ENCODE results near the gene OTP.

The OTP gene

GRCh38 chr5:77637998-77638762, at the start of gene OTP:
Gene OTP (minus strand): TSS chr5:77638713. CDS start chr5:77638549, 164 bp downstream.
- peak; percentile 53 for DNase-seq

GRCh38 chr5:77683171-77683732, 44.7 kb upstream of the OTP start:
- no peak for DNase-seq

GRCh38 chr5:77670526-77670925, 32.0 kb upstream of the OTP start:
- DNase-seq: no peak

- no peak for DNase-seq
These were observed 31.2 kb upstream of the OTP start for GRCh38 chr5:77669677-77670076.

GRCh38 chr5:77663090-77663863, 24.8 kb upstream of the OTP start:
- no peak for DNase-seq

- no peak for DNase-seq
These were observed 24.1 kb upstream of the OTP start for GRCh38 chr5:77662635-77663034.

GRCh38 chr5:77658662-77659061, 20.1 kb upstream of the OTP start:
- no peak for DNase-seq

GRCh38 chr5:77651343-77651742, 12.8 kb upstream of the OTP start:
- DNase-seq: no peak

GRCh38 chr5:77650686-77651085, 12.2 kb upstream of the OTP start:
- no peak for DNase-seq

GRCh38 chr5:77649776-77650175, 11.3 kb upstream of the OTP start:
- no peak for DNase-seq

GRCh38 chr5:77645995-77646639, 7.6 kb upstream of the OTP start:
- no peak for DNase-seq

- no peak for DNase-seq
These were observed 6.9 kb upstream of the OTP start for GRCh38 chr5:77645158-77645994.

- DNase-seq: peak; percentile 5
These were observed 6.1 kb upstream of the OTP start for GRCh38 chr5:77644371-77645157.

GRCh38 chr5:77643654-77644370, 5.3 kb upstream of the OTP start:
- peak; percentile 10 for DNase-seq

GRCh38 chr5:77642738-77643653, 4.5 kb upstream of the OTP start:
- DNase-seq: no peak

GRCh38 chr5:77641963-77642737, 3.6 kb upstream of the OTP start:
- no peak for DNase-seq

GRCh38 chr5:77641397-77641943, 3.0 kb upstream of the OTP start:
- no peak for DNase-seq

GRCh38 chr5:77640589-77641396, 2.3 kb upstream of the OTP start:
- DNase-seq: no peak
